GM19467 (cell line): ENCODE data around the gene RETSAT.
"Not testable (repeated sequence)": the region's sequence is repeated elsewhere in the genome, so short reads cannot be mapped to it uniquely, and the experiment has no call there.

Source experiments
- ATAC-seq: cut with Tn5 transposase; IDR thresholded peaks from one replicate; pipeline ENCODE4 v1.9.1; 2021; ENCODE audit warnings: mild to moderate bottlenecking, moderate library complexity; ENCODE audit not compliant: unreplicated experiment

Gene RETSAT

GRCh38 chr2:85334928-85335327 is 19.4 kb downstream of the RETSAT start:
- no peak for ATAC-seq

DNA sequence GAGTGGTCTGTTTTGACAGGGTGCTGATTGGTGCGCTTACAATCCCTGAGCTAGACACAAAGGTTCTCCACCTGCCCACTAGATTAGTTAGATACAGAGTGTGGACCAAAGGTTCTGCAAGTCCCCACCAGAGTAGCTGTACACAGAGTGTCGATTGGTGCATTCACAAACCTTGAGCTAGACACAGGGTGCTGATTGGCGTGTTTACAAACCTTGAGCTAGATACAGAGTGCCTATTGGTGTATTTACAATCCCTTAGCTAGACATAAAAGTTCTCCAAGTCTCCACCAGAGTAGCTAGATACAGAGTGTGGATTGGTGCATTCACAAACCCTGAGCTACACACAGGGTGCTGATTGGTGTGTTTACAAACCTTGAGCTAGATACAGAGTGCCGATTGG is 20.5 kb downstream of the RETSAT start:
- not testable (repeated sequence) for ATAC-seq

DNA sequence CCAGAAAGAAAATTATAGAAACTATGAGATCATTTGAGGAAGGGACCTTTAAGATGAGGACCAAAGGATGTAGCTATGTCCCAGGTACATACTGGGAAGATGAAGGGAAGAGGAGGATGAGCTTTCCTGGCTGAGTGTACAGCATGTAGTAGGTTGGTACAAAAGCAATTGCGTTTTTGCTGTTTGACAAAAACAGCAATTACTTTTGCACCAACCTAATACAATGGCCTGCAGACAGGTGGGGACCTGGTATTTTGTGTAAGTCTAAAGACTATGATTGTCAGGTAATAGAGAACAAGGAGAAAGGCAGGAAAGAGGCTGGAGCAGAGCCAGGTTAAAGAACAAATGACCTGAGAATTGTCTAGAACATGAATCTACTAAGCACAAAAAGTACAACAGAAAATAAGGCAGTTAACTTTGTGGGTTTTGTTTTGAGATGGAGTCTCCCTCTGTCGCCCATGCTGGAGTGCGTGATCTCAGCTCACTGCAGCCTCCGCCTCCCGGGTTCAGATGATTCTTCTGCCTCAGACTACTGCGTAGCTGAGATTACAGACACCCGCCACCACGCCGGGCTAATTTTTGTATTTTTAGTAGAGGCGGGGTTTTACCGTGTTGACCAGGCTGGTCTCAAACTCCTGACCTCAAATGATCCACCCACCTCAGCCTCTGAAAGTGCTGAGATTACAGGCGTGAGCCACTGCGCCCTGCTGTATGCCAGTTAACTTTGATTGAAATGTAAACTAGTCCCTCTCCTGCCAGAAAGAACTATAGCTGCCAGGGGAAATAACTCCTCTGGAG is 23.3 kb downstream of the RETSAT start:
- no peak for ATAC-seq

DNA sequence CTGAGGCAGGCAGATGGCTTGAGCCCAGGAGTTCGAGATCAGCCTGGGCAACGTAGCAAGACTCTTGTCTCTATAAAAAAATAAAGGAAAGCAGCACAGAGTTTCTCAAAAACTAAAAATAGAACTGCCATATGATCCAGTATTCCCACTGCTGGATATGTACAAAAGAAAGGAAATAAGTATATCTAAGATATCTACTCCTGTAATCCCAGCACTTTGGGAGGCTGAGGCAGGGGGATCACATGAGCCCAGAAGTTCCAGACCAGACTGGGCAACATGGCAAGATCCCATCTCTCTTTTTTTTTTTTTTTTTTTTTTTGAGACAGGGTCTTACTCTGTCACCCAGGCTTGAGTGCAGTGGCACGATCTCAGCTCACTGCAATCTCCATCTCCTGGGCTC is 24.6 kb downstream of the RETSAT start:
- ATAC-seq: not testable (repeated sequence)

GRCh38 chr2:85329181-85329651 is 25.1 kb downstream of the RETSAT start:
- ATAC-seq: no peak

- peak; percentile 86 for ATAC-seq
Measured at GRCh38 chr2:85327822-85328617, 26.3 kb downstream of the RETSAT start, which contains the start of gene TGOLN2. Gene TGOLN2 (minus strand): TSS chr2:85327989. CDS start chr2:85327962, 27 bp downstream.

- ATAC-seq: no peak
Measured at GRCh38 chr2:85327160-85327821, 27.0 kb downstream of the RETSAT start.

- ATAC-seq: no peak
Measured at GRCh38 chr2:85326406-85327159, 27.7 kb downstream of the RETSAT start.

DNA sequence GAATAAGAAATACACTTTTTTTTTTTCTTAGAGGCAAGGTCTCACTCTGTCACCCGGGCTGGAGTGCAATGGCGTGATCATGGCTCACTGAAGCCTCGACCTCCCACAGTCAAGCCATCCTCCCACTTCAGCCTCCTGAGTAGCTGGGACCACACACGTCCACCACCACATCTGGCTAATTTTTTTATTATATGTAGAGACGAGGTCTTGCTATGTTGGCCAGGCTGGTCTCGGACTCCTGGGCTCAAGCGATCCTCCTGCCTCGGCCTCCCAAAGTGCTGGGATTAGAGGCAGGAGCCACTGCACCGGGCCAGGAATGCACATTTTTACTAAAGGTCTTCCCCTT is 28.9 kb downstream of the RETSAT start:
- ATAC-seq: no peak

- ATAC-seq: no peak
Measured at GRCh38 chr2:85324639-85325465, 29.5 kb downstream of the RETSAT start.

GRCh38 chr2:85323988-85324367 is 30.4 kb downstream of the RETSAT start:
- not testable (repeated sequence) for ATAC-seq

GRCh38 chr2:85323351-85323987 is 30.9 kb downstream of the RETSAT start:
- ATAC-seq: no peak

DNA sequence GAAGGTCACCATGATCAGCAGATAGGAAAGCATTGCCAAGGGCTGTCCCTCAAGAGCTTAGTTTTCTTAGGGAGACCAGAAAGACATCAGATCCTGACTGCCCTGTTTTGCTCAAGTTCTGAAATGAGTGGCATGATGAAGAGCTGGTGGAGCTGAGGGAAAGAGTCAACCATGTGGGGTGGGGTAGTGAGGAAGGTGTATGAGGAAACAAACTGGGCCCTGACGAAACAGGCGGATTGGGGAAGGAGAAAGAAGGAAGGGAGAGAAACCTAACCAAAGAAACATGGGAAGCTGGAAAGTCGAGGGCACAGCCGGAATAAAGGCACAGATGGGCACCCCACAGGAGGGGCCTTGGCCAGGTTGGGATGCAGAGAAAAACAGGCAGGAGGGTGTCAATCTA is 34.5 kb downstream of the RETSAT start:
- ATAC-seq: no peak

- no peak for ATAC-seq
Measured at GRCh38 chr2:85318222-85319074, 35.9 kb downstream of the RETSAT start.

DNA sequence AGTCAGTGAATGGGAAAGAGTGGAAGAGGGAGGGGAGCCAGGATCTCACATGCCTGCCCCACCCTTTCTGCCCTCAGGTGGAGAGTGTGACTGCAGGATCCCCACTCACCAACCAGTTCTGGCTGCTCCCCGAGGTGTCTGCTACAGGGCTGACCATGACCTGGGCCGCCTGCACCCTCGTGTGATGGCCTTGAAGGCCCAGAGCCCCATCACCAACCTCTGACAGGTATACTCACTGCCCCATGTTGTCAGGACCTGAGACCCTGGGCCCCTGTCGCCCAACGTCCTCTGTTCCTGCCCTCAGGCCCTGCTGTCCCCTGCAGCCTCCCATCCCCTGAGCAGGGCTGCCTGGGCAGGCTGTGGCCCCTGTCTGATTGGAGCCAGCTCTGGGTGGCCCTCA is 38.4 kb downstream of the RETSAT start:
- ATAC-seq: not testable (repeated sequence)

GRCh38 chr2:85314884-85315242 is 39.5 kb downstream of the RETSAT start:
- ATAC-seq: no peak

DNA sequence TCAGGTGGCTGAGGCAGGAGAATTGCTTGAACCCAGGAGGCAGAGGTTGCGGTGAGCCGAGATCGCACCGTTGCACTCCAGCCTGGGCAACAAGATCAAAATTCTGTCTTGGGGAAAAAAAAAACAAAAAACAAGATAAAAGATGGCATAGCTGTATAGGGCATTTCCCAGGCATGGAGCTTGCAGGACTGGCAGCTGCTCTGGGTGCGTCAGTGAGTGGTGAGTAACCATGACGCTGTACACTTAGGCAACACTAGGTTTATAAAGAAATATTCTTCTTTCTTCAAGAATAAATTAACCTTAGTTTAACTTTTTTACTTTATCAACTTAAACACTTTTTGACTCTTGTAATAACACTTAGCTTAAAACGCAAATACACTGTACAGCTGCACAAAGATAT is 41.9 kb downstream of the RETSAT start:
- no peak for ATAC-seq

GRCh38 chr2:85310330-85310729 is 44.0 kb downstream of the RETSAT start:
- peak; percentile 53 for ATAC-seq
